DND-41 (cell line): ENCODE results near the gene ESF1.

Experiments used
- CTCF ChIP-seq: IDR thresholded peaks from 2 replicates; pipeline ENCODE4 v1.5.1; 2012; ENCODE audit warnings: borderline replicate concordance, low read length, moderate library complexity, mild to moderate bottlenecking; ENCODE audit not compliant: poor library complexity, severe bottlenecking; ENCODE audit errors: extremely low read depth
- EZH2 ChIP-seq: IDR thresholded peaks from 3 replicates; pipeline ENCODE4 v1.6.1; 2012; ENCODE audit warnings: borderline replicate concordance, low read depth, mild to moderate bottlenecking, moderate library complexity, low read length, inconsistent platforms; ENCODE audit not compliant: severe bottlenecking

- TF ChIP-seq CTCF = no peak
- no peak for TF ChIP-seq EZH2
These were observed 84.0 kb downstream of the ESF1 start for GRCh38 chr20:13700761-13701160.
